ENCODE results near the gene RBM23.
"Not testable (repeated sequence)": the region's sequence is repeated elsewhere in the genome, so short reads cannot be mapped to it uniquely, and the experiment has no call there.

RBM23 gene

DNA sequence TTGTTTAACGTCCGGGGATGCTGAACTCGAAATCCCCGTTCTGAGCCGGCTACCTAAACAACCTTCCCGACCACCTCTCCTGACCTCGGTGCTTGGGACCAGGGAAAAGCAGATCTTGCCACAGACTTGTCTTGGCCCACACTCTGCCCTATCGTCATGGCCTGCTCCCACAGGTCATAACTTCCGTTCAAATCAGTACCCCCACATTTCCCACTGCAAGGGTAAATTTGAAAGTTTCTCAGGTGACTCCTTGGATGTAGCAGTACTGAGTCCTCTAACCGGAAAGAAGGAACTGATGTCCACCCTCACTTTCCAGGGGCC, 612 bp upstream of the RBM23 start:
- DNase-seq (ENCODE audit: low read depth, low spot score) = no peak

- no peak for DNase-seq (ENCODE audit: low read depth, low spot score)
Observed at GRCh38 chr14:22915886-22916521, 2.9 kb downstream of the RBM23 start.

- DNase-seq (ENCODE audit: low read depth, low spot score) = not testable (repeated sequence)
Observed at GRCh38 chr14:22914836-22915235, 4.1 kb downstream of the RBM23 start.

DNA sequence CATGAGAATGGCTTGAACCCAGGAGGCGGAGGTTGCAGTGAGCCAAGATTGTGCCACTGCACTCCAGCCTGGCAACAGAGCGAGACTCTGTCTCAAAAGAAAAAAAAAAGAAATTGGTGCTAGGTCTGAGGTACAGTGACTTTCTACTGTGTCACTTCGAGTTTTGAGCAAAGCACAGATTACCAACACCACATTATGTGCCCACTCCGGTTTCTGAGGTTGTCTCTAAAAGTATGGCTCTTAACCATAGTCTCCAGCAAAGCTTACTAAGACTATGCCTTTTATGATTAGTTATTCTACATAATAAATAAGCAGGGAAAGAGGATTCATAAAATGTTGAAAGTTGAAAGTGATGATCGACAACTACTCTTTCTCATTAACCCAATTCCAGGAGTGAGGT, 8.0 kb downstream of the RBM23 start:
- no peak for DNase-seq (ENCODE audit: low read depth, low spot score)

DNA sequence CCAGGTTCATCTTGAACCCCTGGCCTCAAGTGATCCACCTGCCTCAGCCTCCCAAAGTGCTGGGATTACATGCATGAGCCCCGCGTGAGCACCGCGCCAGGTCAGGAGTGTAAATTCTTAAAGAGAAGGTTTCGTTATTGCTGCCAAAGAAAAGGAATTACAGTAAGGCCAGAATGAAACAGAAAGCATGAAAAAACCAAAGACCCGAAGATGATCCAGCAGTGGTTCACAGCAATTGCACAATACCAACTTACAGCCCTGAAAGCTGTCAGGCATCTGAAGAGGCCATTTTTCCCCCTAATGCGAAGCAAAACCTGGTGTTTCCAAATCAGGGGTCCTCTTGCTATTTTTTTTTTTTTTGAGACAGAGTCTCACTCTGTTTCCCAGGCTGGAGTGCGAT, 10.3 kb downstream of the RBM23 start:
- DNase-seq (ENCODE audit: low read depth, low spot score) = no peak

DNA sequence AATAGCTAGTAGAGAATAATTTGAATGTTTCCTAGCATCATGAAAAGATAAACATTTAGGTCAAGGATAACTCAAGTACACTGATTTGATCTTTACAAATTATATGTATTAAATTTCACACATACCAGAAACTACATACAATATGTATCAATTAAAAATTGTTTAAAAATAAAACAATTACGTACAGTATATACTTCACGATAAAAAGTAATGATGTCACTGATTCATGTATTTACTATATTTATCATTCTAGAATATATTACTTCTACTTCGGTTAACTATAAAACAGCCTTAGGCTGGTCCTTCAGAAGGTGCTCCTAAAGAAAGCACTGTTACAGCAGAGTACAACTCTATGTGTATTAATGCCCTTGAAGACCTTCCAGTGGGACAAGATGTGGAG, 11.5 kb downstream of the RBM23 start:
- no peak for DNase-seq (ENCODE audit: low read depth, low spot score)

- DNase-seq (ENCODE audit: low read depth, low spot score) = no peak
Observed at GRCh38 chr14:22906073-22906472, 12.9 kb downstream of the RBM23 start.

DNA sequence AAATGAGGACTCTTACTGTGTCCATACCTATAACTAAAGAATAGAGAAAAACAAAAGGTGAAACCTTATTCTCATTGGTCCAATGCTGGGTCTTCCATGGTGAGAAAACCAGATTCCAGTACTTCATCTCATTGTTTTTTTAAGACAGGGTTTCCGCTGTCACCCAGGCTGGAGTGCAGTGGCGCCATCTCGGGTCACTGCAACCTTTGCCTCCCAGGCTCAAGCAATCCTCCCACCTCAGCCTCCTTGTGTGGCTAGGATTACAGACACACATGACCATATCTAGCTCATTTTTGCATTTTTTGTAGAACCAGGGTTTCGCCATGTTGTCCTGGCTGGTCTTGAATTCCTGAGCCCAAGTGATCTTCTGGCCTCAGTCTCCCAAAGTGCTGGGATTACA, 13.3 kb downstream of the RBM23 start:
- no peak for DNase-seq (ENCODE audit: low read depth, low spot score)

DNA sequence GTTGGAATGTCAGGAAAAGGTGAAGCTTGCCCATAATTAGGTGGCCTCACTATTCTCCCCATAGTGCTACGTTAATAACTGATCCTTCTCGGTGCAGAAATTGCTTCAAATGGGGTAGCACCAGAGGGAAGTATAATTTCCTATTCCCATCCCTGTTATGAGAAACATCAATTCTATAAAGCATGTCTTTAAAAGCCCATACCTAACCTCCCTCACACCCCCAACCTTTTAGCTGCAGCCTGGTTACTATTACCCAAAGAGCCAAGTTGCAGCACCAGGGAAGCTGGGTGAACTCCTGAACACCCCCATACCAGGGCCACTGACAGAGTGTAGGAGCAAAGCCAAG, 15.2 kb downstream of the RBM23 start:
- no peak for DNase-seq (ENCODE audit: low read depth, low spot score)

GRCh38 chr14:22901799-22902198, 17.1 kb downstream of the RBM23 start:
- no peak for DNase-seq (ENCODE audit: low read depth, low spot score)

- DNase-seq (ENCODE audit: low read depth, low spot score) = peak; percentile 56
Observed at GRCh38 chr14:22900081-22900799, 18.7 kb downstream of the RBM23 start.

- no peak for DNase-seq (ENCODE audit: low read depth, low spot score)
Observed at GRCh38 chr14:22898302-22899090, 20.5 kb downstream of the RBM23 start.

DNA sequence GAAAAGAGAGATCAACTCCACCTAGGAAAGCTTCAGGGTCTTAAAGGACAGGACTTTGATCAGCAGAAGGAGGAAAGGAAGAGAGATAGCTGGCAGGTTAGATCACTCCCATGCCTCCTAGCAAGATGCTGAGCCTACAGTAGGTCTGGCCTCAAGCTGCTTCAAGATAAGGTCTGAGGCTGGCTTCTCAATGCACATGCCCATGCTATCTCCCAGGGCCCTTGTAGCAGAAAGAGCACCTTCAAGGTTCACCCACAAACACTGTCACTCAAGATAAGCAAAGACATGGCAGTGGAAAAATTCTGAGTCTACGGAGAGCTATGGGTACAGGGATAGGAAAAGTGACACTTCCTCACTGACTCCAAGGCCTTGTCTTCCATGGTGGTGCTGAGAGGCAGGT, 21.6 kb downstream of the RBM23 start:
- no peak for DNase-seq (ENCODE audit: low read depth, low spot score)

DNA sequence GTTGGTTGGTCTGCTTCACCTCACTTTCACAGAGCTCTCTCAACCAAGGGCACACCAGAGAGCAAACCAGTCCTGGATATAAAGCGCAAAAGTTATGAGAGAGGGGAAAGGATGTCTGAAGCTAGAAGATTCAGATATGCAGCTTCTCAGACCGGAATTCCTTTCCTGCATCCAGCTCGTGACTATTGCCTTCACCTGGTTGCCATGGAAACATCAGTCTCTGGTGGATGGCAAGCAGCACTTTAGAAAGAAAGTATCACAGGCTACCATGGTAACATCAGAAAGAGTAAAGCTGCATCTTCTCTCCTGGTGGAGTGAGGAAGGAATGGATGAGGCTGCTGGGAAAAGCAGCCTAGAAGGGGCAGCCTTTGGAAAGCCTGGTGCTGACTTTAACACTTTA, 22.2 kb downstream of the RBM23 start:
- DNase-seq (ENCODE audit: low read depth, low spot score) = no peak

GRCh38 chr14:22896356-22896755, 22.6 kb downstream of the RBM23 start:
- DNase-seq (ENCODE audit: low read depth, low spot score) = no peak

GRCh38 chr14:22895402-22895801, 23.5 kb downstream of the RBM23 start:
- DNase-seq (ENCODE audit: low read depth, low spot score) = no peak

- DNase-seq (ENCODE audit: low read depth, low spot score) = no peak
Observed at GRCh38 chr14:22893706-22894105, 25.2 kb downstream of the RBM23 start.

DNA sequence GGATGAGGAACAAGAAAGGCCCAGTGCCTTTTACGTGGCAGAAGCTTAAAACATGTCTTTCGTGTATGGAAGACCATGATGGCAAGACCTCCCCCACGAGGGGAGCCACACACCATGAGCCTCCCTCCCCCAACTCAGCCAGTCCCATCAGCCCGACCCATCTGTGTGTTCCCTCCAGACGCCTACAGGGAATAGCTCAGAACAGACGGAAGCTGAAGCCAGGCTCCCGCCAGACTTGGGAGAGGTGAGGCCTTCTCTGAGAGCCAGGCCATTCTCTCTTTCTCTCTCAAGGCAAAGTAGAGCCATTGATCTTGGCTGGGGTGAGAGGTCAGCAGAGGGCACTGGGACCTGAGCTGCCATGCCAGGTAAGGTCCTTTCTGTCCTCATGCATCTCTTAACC, 26.5 kb downstream of the RBM23 start:
- no peak for DNase-seq (ENCODE audit: low read depth, low spot score)

DNA sequence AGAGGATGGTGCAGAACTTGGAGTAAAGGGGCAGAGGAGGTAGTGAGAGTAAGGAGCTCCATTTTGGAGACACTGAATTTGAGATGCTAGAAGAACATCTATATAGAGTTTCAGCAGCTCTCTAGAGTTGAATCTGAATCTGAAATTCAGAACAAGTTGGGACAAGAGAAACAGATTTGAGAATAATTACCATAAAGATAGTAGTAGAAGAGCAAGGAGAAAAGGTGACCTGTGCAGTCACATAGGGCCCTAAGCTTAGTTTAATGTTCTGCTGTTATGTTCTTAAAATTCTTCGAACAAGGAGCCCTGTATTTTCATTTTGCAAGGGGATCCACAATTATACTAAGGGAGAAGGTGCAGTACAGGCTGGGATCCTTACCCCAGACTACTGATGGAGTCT, 28.5 kb downstream of the RBM23 start:
- no peak for DNase-seq (ENCODE audit: low read depth, low spot score)

GRCh38 chr14:22888662-22889061, 30.3 kb downstream of the RBM23 start:
- DNase-seq (ENCODE audit: low read depth, low spot score) = no peak

- no peak for DNase-seq (ENCODE audit: low read depth, low spot score)
Observed at GRCh38 chr14:22887990-22888378, 31.0 kb downstream of the RBM23 start.

- DNase-seq (ENCODE audit: low read depth, low spot score) = no peak
Observed at GRCh38 chr14:22887260-22887989, 31.5 kb downstream of the RBM23 start.

Data from smooth muscle cell of the brain vasculature (primary cell).